ENCODE measurements around the gene KLRD1.
"Not testable (repeated sequence)": the region's sequence is repeated elsewhere in the genome, so short reads cannot be mapped to it uniquely, and the experiment has no call there.

The KLRD1 gene, protein sequence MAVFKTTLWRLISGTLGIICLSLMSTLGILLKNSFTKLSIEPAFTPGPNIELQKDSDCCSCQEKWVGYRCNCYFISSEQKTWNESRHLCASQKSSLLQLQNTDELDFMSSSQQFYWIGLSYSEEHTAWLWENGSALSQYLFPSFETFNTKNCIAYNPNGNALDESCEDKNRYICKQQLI

DNA sequence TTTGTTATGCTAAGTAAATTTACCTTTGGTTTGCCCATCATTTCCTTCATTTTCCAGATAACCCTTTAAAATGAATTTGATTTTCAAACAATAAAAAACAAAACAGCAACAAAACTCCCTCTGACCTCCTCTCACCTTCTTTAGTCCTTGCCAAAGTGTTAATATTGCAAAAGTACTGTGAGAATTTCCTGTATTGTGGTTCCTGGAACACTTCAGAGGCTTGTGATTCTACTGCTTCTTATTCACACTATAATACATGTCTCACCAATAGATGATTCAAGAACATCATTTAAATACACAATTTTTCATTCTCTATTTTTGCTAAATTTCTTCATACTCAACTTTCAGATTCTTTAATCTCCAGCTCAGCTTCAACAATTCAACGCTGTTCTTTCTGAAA is at the start of gene KLRD1:
TSS of gene KLRD1 (plus strand) at position 241 of the 400 bp plus-strand sequence. CDS start 208 bp downstream, outside the sequence.
- peak in 1 of 2 donors; percentile 52 for DNase-seq

DNA sequence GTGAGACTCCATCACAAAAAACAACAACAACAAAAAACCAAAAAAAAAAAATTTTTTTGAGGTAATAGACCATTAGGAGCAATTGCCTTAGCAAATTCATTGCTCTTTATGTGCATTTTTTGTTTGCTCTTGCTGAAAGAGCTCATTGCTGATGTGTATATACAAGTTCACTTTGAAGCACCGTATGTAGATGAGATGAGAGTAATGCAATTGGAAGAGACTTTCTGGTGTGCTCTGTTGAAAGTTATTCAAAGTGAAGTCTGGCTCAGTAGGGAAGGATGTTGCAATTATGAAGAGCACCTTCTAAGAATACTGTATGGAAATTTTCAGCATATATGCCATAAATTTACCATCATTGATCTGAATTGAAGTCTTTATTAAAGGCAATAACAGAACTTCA is 46.7 kb upstream of the KLRD1 start:
- no peak for DNase-seq

DNA sequence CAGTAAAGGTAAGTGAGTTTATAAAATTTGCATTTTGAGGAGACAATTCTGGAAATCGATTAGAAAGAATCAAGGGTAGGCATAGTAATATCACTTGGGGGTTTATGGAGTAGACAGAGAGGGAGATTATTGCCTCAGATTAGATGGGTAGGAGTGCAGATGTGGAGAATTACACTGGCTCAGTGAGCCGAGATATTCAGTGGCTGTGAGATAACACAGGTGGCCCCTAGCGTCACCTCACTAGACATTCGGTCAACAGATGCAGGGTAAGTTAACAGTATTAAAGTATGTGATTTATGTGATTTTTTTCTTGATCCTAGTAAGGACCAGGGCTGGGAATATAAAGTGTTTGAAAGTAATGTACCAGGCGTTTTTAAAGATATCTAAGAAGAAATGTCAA is 39.6 kb upstream of the KLRD1 start:
- DNase-seq = no peak

DNA sequence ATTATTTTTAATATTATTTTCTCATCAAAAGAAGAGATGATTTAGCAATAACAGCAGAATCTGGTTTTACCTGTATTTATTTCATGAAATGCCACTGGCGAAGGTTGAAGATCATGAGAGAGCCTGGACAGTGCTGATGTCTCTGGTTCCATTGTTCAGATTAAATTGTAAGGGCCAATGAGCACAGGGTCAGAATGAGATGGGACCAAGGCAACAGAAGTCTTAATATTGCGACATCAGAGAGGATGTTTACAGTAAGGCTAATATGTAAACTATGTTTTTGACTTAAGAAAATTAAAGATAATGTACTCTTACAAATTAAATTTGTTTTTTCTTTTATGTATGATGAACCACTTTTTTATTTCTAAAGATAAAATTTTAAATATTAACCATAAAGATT is 35.2 kb upstream of the KLRD1 start:
- no peak for DNase-seq

DNA sequence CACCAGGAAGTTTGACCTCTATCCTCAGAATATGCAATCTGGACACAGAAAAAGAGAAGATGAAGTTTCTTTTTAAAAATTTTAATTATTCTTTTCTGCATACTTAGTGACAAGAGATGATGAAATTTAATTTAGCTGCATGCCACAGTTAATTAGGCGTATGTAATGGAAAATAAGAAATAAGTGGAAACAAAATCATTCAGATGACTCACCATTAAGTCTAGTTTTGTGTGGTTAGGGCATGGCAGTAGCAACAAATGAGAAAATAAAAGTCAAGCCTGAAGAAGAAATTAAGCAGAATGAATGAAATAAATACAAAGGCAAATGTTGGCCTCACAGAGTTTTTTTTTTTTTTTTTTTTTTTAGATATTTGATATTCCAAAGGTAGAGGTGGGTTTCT is 30.9 kb upstream of the KLRD1 start:
- DNase-seq = no peak

DNA sequence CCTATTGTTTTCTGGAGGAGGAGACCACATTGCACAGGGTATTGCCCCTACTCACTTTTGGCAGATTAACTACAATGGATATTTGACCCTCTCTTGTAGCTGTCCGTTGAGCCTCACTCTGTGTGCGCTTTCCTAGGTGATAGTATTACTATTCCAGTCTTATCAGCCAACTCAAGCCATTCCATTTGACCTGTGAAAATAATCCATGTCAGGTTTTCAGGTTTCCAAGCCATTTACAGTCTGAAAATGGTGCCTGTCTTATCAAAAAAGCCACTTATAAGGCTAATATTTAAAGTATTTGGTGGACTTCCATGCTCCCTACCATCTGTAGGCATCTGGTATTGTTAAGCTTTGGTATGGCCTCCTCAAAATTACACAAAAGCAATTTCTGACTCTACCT is 29.6 kb upstream of the KLRD1 start:
- no peak for DNase-seq

DNA sequence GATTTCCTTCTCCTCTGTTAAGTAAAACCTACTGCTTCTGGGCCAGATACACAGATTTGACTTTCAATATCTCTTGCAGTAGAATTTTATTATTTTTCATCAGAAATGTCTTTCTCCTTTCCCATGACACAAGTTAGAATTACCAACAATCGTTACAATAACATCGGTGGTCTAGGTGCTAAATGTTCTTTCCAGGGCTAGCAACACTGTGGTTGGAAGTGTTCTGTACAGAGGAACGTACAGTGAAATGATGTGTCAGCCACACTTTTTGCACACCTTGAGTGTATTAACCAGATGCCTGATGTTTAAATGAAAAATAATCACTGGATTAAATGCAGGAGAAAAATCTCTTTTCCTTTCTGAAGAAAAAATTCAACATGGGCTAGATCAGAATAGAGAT is 27.7 kb upstream of the KLRD1 start:
- DNase-seq = peak in 1 of 2 donors; percentile 48

DNA sequence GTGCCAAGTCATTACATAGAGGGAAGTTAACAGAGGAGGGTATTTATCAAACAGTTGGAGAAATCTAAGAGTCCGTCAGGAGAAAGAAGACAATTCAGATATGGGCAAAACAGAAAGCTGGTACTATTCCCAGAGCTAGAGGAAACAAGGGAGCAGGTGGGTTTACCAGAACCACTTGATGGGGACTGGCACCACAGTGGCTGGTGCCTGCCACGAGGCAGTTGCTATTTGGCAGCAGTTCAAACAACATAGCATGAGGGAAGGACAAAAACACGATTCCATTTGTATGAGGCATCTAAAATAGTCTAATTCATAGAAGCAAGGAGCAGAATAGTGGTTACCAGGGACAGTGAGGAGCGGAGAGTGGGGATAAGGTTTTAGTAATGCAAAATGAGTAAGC is 24.6 kb upstream of the KLRD1 start:
- DNase-seq = no peak

DNA sequence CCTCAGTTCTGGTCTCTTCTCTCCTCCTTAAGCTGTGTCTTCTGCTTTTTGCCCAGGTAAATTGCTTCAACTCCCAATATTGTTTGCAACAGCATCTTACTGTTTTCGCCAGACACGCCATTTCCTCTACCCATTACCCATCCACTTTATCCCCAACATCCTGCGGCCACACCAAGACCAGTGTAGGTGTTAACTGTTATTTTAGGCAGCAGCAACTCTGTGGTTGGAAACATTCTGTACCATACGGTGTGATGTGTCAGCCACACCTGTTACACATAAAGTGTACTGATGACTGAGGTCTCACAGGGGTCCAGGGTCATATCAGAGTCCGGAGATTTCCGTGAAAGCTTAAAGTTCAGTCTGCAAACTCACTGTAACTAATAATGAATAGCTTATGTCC is 21.8 kb upstream of the KLRD1 start:
- peak; percentile 30 to 42 for DNase-seq

DNA sequence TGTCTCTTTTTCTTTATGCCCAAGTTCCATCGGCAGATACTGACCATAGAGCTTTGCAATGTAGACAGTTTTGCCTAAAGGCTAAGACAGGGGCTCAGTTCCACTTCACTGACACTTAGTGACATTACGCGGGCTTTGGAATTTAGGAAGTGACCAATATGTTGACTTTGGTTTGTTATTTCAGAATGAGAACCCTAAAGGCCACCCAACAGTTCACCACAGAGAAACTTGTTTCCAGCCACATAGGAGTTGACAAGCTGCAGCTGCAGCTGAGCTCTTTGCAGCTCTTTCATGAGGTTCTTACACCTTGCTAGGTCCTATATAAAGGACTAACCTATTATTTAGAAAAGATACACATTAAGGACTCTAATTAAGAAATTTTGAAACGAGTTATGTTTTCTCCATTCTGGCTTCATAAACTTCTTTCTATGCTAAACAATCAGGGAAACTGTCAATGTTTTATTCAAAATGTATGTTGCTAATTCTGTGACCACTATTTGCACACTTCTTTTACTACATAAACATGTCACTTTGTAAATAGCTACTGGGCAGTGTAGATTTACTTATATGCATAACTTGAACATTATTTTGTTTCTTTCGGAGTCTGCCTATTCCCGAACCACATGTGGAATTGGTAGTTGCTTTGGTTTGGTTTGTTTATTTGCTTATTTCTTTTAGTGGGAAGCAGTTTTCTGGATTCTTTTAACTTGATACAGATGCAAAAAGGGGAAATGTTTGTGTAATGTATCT is 18.5 kb upstream of the KLRD1 start:
- DNase-seq = no peak

DNA sequence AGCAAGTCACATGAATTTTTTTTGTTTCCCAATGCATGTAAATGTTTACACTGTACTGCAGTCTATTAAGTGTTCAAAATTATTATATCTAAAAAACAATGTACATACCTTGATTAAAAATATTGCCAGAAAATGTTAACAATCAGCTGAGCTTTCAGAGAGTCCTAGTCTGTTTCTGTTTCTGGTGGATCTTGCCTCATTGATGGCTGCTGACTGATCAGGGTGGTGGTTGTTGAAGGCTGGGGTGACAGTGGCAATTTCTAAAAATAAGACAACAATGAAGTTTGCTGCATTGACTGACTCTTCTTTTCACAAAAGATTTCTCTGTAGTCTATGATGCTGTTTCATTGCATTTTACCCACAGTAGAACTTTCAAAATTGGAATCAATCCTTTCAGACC is 16.6 kb upstream of the KLRD1 start:
- no peak for DNase-seq

DNA sequence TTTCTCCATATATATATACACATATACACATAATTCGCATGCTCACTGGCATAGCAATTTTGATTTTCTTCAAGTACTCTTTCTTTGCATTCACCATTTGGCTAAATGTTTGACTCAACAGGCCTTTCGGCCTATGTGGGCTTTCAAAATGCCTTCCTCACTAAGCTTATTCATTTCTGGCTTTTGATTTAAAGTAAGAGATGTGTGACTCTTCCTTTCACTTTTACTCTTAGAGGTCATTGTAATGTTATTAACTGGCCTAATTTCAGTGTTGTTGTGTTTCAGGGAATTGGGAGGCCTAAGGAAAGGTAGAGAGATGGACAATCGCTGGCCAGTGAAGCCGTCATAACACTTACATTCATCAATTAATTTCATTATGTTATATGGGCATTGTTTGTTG is 14.5 kb upstream of the KLRD1 start:
- DNase-seq = no peak

DNA sequence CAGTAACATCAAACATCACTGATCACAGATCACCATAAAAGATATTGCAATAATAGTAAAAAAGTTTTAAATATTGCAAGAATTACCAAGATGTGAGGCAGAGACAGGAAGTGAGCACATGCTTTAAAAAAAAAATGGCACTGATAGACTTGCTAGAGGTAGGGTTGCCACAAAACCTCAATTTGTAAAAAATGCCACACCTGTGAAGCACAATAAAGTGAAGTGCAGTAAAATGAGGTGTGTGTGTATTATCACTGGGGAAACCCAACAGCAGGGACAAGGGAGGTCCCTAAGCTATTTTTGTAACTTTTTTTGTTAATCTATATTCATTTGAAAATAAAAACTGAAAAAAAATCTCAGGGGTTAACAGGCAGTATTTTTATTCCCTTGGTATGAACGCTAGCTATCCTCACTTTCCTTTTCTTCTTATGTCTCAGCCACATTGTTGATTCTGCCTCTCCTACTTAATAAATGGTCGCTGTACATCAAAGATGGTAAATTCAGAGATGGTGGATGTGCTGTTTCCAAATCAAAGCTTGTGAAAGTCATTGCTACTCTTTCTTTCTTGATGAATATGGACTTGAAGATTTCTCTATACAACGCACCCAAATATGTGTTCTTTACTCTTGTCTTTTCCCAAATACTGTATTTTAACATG is 14.0 kb upstream of the KLRD1 start:
- peak; percentile 26 to 75 for DNase-seq

DNA sequence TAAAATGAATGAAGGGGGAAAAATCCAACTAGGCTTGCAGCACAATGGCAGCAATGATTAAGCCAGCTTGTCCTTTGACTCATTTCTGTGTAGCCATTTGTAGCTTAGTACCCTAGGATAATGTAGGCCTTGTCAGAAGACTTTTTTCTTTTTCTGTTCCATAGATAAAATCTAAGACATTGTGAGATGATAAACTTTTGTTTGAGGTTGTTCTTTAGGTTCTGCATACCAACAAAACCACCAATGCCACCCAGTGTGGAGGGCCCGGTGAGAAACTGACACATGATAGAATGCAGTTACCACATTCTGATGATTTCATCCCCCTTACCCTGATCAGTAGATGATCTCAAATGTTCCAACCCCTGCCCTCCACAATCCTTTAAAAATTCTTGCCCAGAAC is 6.6 kb upstream of the KLRD1 start:
- no peak for DNase-seq

DNA sequence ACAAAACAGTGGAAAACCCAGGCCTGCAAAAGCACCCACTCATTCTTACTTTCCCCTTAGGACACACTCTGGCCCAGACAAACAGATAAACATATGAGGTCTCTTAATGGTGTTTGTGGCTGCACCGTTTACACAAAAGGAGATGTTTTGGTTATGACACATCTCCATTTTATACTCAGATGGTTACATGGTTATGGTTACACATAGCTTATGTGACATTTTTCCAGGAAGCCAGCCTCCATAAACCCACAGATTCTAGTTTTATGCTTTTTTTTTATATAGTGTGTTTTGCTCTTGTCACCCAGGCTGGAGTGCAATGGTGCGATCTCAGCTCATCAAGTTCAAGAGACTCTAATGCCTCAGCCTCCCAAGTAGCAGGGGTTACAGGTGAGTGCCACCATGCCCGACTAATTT is 3.5 kb upstream of the KLRD1 start:
- DNase-seq = peak; percentile 17 to 54

DNA sequence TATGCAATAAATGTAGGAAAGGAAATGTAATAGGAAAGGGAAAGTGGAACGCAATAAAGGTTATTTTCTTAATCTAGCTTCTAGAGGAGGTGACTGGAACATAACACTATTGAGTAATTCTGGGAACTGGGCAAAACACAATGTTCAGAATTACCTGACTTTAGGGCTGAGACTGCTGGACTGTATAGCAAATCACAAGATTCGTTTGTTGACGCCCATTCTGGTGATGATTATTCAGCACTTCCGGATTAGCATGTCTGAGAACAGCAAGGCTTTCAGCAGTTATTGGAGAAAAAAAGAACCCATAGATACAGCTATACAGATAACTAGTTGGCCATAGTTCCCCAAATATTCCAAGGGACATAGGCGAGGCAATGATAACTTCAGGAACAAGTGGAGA is 2.3 kb upstream of the KLRD1 start:
- peak in 1 of 2 donors; percentile 31 for DNase-seq

DNA sequence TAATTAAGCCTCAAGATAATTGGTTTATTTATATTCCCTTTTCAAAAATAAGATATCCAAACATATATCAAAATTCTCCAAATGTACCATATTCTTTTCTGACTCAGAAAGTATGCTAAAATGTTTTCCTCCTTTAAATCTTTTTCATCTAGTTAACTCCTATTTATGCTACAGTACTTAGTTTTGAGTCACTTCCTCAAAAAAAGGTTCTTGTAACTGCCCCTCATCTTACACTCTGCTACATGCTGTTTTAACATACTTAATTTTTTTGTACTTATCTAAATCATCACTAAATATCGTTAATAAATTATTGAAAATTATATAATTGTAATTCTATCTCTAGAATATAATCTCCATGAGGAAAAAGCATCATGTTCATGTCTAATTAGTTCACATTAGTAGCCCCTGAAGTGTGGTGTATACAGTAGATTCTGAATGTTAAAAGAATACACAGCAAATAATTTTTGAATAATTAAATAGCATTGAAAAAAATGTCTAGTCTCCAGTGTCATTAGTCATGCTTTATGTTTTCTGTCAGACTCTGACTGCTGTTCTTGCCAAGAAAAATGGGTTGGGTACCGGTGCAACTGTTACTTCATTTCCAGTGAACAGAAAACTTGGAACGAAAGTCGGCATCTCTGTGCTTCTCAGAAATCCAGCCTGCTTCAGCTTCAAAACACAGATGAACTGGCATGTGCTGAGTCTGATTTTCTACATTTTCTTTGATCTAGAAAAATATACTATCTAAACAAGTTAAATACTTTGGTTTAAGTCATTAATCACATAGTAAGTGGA is 3.5 kb downstream of the KLRD1 start:
- DNase-seq = peak; percentile 27 to 43

DNA sequence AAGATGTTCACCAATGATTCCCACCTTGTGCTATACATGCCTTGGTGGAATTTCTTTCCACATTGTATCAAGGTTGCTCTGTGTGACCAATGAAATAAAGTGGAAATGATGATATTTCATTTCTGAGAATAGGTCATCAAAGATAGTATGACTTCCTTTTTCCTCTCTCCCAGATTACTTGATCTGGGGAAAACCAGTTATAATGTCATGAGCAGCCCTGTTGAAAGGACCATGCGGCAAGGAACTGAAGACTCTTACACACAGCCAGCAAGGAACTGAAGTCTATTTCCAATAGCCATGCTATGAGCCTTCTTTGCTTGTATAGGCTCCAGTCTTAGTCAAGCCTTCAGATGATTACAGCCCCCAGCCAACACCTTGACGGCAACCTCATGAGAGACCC is 11.7 kb downstream of the KLRD1 start:
- no peak for DNase-seq

DNA sequence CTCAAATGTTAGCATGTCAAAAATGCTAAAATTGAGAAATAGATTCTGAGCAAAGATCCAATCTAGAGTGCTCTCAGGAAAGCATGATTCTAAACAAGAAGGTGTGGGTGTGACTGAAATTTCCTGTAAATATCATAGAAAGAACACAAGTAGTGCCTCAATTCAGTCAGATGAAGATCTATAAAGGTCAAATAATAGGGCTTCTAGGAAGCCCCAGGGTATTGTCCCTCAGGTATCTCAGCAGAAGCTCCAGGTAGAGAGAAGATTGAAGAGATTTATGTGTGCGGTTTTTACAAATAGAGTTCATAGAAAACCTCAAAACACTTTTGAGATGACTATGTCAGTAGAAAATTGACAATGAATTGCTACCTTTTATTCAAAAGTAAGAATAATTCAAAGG is 13.0 kb downstream of the KLRD1 start:
- DNase-seq = no peak

DNA sequence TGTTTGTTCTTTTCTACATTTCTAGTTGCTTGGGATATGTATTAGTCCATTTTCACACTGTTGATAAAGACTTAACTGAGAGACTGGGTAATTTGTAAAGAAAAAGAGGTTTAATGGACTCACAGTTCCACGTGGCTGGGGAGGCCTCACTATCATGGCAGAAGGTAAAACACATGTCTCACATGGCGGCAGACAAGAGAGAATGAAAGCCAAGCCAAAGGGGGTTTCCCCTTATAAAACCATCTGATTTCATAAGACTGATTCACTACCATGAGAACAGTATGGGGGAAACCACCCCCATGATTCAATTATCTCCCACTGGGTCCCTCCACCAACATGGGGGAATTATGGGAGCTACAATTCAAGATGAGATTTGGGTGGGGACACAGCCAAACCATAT is 21.0 kb downstream of the KLRD1 start:
- DNase-seq = not testable (repeated sequence)

DNA sequence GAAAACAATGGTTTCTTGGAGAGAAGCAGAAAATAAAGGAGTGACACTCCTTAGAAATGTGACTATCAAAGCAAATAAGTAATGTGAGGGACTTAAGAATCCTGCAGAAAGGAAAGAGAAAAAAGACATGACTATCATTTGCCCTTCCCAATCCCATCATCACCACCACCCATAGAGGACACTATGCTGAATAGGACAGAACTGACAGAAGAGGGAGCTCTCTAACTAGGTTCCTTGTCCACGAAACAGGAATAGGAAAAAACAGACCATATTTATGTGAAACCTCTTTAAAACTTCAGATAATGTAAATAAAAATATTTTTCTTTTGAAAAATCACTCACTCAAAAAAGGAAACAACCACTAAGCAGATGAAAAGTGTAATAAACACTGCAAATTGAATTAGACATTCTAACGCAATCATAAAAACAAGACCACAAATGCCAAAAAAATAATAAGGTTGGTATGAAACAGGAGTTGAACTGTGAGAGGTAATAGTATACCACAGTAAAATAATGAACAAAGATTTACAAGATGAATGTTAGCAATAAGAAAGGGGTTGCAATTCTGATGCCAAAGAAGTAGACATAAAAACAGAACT is 24.1 kb downstream of the KLRD1 start:
- DNase-seq = peak in 1 of 2 donors; percentile 61

DNA sequence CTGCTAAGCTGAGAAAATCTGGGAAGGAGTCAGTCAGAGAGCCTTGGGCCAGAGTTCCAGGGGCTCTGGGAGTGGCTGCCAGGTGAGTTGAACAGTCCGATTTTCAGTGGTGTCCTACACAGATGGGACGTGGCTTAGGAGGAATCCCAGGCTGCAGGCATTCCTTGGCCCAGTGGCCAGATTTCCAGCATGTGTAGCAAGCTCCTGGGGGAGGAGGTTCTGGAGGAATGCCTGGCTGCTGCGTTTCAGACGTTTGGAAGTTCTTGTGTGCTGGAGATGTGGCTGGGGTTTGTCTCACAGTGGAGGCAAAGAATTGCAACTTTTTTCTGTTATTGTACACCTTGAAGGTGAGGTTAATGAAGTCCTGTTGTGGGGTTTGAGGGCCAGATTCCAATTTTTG is 28.5 kb downstream of the KLRD1 start:
- not testable (repeated sequence) for DNase-seq

DNA sequence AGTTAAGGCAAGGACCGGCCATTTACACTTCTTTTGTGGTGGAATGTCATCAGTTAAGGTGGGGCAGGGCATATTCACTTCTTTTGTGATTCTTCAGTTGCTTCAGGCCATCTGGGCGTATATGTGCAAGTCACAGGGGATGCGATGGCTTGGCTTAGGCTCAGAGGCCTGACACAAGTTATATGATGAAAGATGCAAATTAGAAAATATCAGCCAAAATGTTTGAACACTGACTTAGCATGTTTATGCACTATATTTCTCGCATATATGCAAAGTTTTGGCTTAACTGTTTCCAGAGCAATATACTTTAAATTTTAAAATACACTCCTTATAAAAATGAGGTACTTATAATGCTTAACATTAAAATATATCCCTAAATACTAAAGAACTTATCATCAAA is 30.8 kb downstream of the KLRD1 start:
- DNase-seq = not testable (repeated sequence)
